CD4-positive, alpha-beta memory T cell (primary cell): Measurements from ENCODE around the gene FOXP1. TPM values are rescaled to one million over a fixed set of nuclear protein-coding genes. Genes with fewer than 3 reads are reported as not detected.

Experiments
- CTCF ChIA-PET: fragments of 350-600 bp; sonication (Branson Sonifier 250); formaldehyde crosslinking; loops from one replicate; lab custom pipeline; 2021; ENCODE audit warnings: inconsistent platforms; ENCODE audit not compliant: partially characterized antibody; lab: Charles Lee
- POLR2A ChIA-PET: fragments of 350-600 bp; sonication (Branson Sonifier 250); formaldehyde crosslinking; loops from one replicate; lab custom pipeline; 2021; ENCODE audit not compliant: partially characterized antibody; lab: Charles Lee
- DNase-seq, 5 donors: peaks; one replicate each; pipeline versions ENCODE4 v3.0.0 to v3.0.0-alpha.2; 2020 to 2022; ENCODE audit warnings: mixed read lengths in 1 of 5
- H3K27ac ChIP-seq: one replicate; pipeline ENCODE4 v1.7.0; 2013; ENCODE audit warnings: low read depth, low read length
- H3K27me3 ChIP-seq: 2 replicates; pipeline ENCODE4 v1.7.0; 2013; ENCODE audit warnings: mild to moderate bottlenecking, low read length, moderate library complexity; ENCODE audit not compliant: insufficient read depth
- H3K36me3 ChIP-seq: 2 replicates; pipeline ENCODE4 v1.7.0; 2013; ENCODE audit warnings: mild to moderate bottlenecking, low read length, moderate library complexity; ENCODE audit not compliant: insufficient read depth
- H3K4me1 ChIP-seq: 2 replicates; pipeline ENCODE4 v1.7.0; 2013; ENCODE audit warnings: mild to moderate bottlenecking, low read length, moderate library complexity; ENCODE audit not compliant: insufficient read depth
- H3K4me3 ChIP-seq, 2 donors: one replicate each; pipeline ENCODE4 v1.7.0; 2013; ENCODE audit warnings: low read length in 2 of 2, mild to moderate bottlenecking in 1 of 2
- H3K9me3 ChIP-seq, 2 donors: one replicate each; pipeline ENCODE4 v1.7.0; 2013; ENCODE audit warnings: low read length in 2 of 2, control low read depth in 1 of 2; ENCODE audit not compliant: control insufficient read depth in 1 of 2
- H3K27ac Mint-ChIP-seq, 7 donors: one replicate each; pipeline ENCODE4 v1.8.0; 2020 to 2021; ENCODE audit warnings: mixed read lengths in 7 of 7, mild to moderate bottlenecking in 6 of 7, inconsistent platforms in 3 of 7, moderate library complexity in 3 of 7
- H3K27me3 Mint-ChIP-seq, 2 donors: one replicate each; pipeline ENCODE4 v1.8.0; 2020 to 2021; ENCODE audit warnings: mixed read lengths in 2 of 2
- H3K36me3 Mint-ChIP-seq, 2 donors: one replicate each; pipeline ENCODE4 v1.8.0; 2020 to 2021; ENCODE audit warnings: mixed read lengths in 2 of 2, inconsistent platforms in 1 of 2, mild to moderate bottlenecking in 1 of 2
- H3K4me1 Mint-ChIP-seq, 4 donors: one replicate each; pipeline ENCODE4 v1.8.0; 2020 to 2021; ENCODE audit warnings: mixed read lengths in 4 of 4, mild to moderate bottlenecking in 1 of 4
- H3K4me3 Mint-ChIP-seq, 8 donors: one replicate each; pipeline ENCODE4 v1.8.0; 2020 to 2021; ENCODE audit warnings: mixed read lengths in 8 of 8, mild to moderate bottlenecking in 7 of 8, moderate library complexity in 6 of 8, inconsistent platforms in 3 of 8
- H3K9me3 Mint-ChIP-seq, 8 donors: one replicate each; pipeline ENCODE4 v1.8.0; 2020 to 2021; ENCODE audit warnings: mixed read lengths in 8 of 8, mild to moderate bottlenecking in 5 of 8, inconsistent platforms in 3 of 8, moderate library complexity in 1 of 8
- intact Hi-C: fragments of 100-400 bp; cut with micrococcal nuclease; formaldehyde crosslinking; loops from one replicate; pipeline ENCODE4 v1.15.1; 2023
- polyA plus RNA-seq, 2 donors: library from polyadenylated mRNA; unstranded; fragments of 300-500 nt; fragmentation: Illumina TruSeq; gene quantifications; one replicate each; pipeline ENCODE4 v1.2.3, GENCODE V29; 2021
- total RNA-seq, 2 experiments: library from RNA; stranded (reverse); gene quantifications; one replicate each; pipeline ENCODE4 v1.2.3, GENCODE V29; 2021

FOXP1 gene
- total and polyA plus RNA-seq, 4 experiments from 2014 or later = 189 to 348 (median 279) TPM

GRCh38 chr3:71463617-71464016 lies 119.9 kb downstream of the FOXP1 start:
- peaks cover 60% of the 10 kb centered on the region in 2 donors for H3K36me3 Mint-ChIP-seq
- intact Hi-C loops = no loop called here
- H3K4me3 Mint-ChIP-seq = peak overlapping the region in 1 of 8 donors; percentile 43
- no peaks in the 10 kb centered on the region for H3K27me3 Mint-ChIP-seq
- CTCF ChIA-PET = interaction anchor here (0.9 kb wide), 1 partner anchor 11 kb away, joined by 3 read pairs; no protein-coding TSS in a partner anchor
- Histone ChIP-seq H3K9me3 (no peaks in the 10 kb centered on the region), H3K27me3 (no peaks in the 10 kb centered on the region), H3K4me1 (peaks cover 31% of the 10 kb centered on the region), H3K27ac (no peak overlapping the region), H3K36me3 (no peaks in the 10 kb centered on the region), H3K4me3 (no peak overlapping the region)
- POLR2A ChIA-PET = interaction anchor here (0.9 to 1.7 kb wide), 3 partner anchors 9 to 20 kb away, joined by 3 to 7 read pairs (median 4); no protein-coding TSS in a partner anchor
- peak overlapping the region in 5 of 7 donors; percentile 13 to 70 (median 57) for H3K27ac Mint-ChIP-seq
- peaks cover 42 to 84% (median 59%) of the 10 kb centered on the region in 4 donors for H3K4me1 Mint-ChIP-seq
- peaks cover 0 to 2% (median 0%) of the 10 kb centered on the region in 8 donors for H3K9me3 Mint-ChIP-seq
- no peak for DNase-seq

- Histone ChIP-seq H3K27ac (no peak overlapping the region), H3K4me1 (peaks cover 31% of the 10 kb centered on the region), H3K27me3 (no peaks in the 10 kb centered on the region), H3K9me3 (no peaks in the 10 kb centered on the region), H3K4me3 (no peak overlapping the region), H3K36me3 (no peaks in the 10 kb centered on the region)
- POLR2A ChIA-PET = interaction anchor here (0.8 to 1.7 kb wide), 4 partner anchors 8 to 29 kb away, joined by 3 to 7 read pairs (median 4); no protein-coding TSS in a partner anchor
- no peaks in the 10 kb centered on the region for H3K27me3 Mint-ChIP-seq
- DNase-seq = no peak
- H3K4me3 Mint-ChIP-seq = peak overlapping the region in 2 of 8 donors; percentile 8 to 39
- CTCF ChIA-PET = interaction anchor here (1.1 kb wide), 3 partner anchors 21 to 65 kb away, joined by 3 read pairs; no protein-coding TSS in a partner anchor
- H3K27ac Mint-ChIP-seq = peak overlapping the region in 6 of 7 donors; percentile 7 to 83 (median 54)
- intact Hi-C loops = no loop called here
- H3K9me3 Mint-ChIP-seq = no peaks in the 10 kb centered on the region
- peaks cover 52 to 55% of the 10 kb centered on the region in 2 donors for H3K36me3 Mint-ChIP-seq
- peaks cover 45 to 84% (median 61%) of the 10 kb centered on the region in 4 donors for H3K4me1 Mint-ChIP-seq
Observed at GRCh38 chr3:71462586-71462985, 120.9 kb downstream of the FOXP1 start.

- peak overlapping the region in 2 of 8 donors; percentile 38 to 39 for H3K4me3 Mint-ChIP-seq
Observed at GRCh38 chr3:71461749-71462483, 121.6 kb downstream of the FOXP1 start.

GRCh38 chr3:71461114-71461513 lies 122.4 kb downstream of the FOXP1 start:
- Histone ChIP-seq H3K4me1 (peaks cover 45% of the 10 kb centered on the region), H3K4me3 (no peak overlapping the region), H3K36me3 (no peaks in the 10 kb centered on the region), H3K9me3 (no peaks in the 10 kb centered on the region), H3K27ac (no peak overlapping the region), H3K27me3 (no peaks in the 10 kb centered on the region)
- DNase-seq = no peak
- Mint-ChIP-seq H3K27me3 (no peaks in the 10 kb centered on the region), H3K27ac (peak overlapping the region; percentile 60 to 87 (median 82)), H3K9me3 (no peaks in the 10 kb centered on the region), H3K4me3 (peak overlapping the region in 5 of 8 donors; percentile 9 to 71 (median 47)), H3K36me3 (peaks cover 40 to 48% of the 10 kb centered on the region in 2 donors), H3K4me1 (peaks cover 55 to 87% (median 66%) of the 10 kb centered on the region in 4 donors)
- ChIA-PET POLR2A (interaction anchor here (1.0 to 2.7 kb wide), 3 partner anchors 9 to 29 kb away, joined by 3 to 13 read pairs (median 4); no protein-coding TSS in a partner anchor), CTCF (interaction anchor here (0.8 to 3.4 kb wide), 4 partner anchors 11 to 50 kb away, joined by 3 to 16 read pairs (median 4); no protein-coding TSS in a partner anchor)
- intact Hi-C loops = no loop called here

More at GRCh38 chr3:71461749-71462483, 121.6 kb downstream of the FOXP1 start:
- H3K9me3 Mint-ChIP-seq = no peaks in the 10 kb centered on the region
- DNase-seq = no peak
- peak overlapping the region; percentile 7 to 90 (median 67) for H3K27ac Mint-ChIP-seq
- H3K36me3 Mint-ChIP-seq = peaks cover 46 to 55% of the 10 kb centered on the region in 2 donors
- peaks cover 38% of the 10 kb centered on the region for H3K4me1 ChIP-seq
- intact Hi-C loops = no loop called here
- POLR2A ChIA-PET = interaction anchor here (1.0 to 2.7 kb wide), 2 partner anchors 28 to 30 kb away, joined by 3 to 13 read pairs; no protein-coding TSS in a partner anchor
- peaks cover 49 to 84% (median 64%) of the 10 kb centered on the region in 4 donors for H3K4me1 Mint-ChIP-seq
- no peaks in the 10 kb centered on the region for H3K27me3 Mint-ChIP-seq
- no peaks in the 10 kb centered on the region for H3K36me3 ChIP-seq
- H3K27me3 ChIP-seq = no peaks in the 10 kb centered on the region
- H3K27ac ChIP-seq = no peak overlapping the region
- H3K4me3 ChIP-seq = no peak overlapping the region
- no peaks in the 10 kb centered on the region for H3K9me3 ChIP-seq
- CTCF ChIA-PET = interaction anchor here (1.1 kb wide), 3 partner anchors 22 to 64 kb away, joined by 3 read pairs; no protein-coding TSS in a partner anchor

- Mint-ChIP-seq H3K4me3 (peak overlapping the region in 2 of 8 donors; percentile 8 to 76), H3K4me1 (peaks cover 71 to 95% (median 80%) of the 10 kb centered on the region in 4 donors), H3K27me3 (no peaks in the 10 kb centered on the region), H3K27ac (peak overlapping the region; percentile 39 to 98 (median 93)), H3K36me3 (peaks cover 32 to 33% of the 10 kb centered on the region in 2 donors), H3K9me3 (no peaks in the 10 kb centered on the region)
- CTCF ChIA-PET = interaction anchor here (1.1 to 3.4 kb wide), 6 partner anchors 16 to 75 kb away, joined by 3 to 16 read pairs (median 6); no protein-coding TSS in a partner anchor
- DNase-seq = no peak
- H3K36me3 ChIP-seq = no peaks in the 10 kb centered on the region
- no peaks in the 10 kb centered on the region for H3K9me3 ChIP-seq
- intact Hi-C loops = no loop called here
- POLR2A ChIA-PET = interaction anchor here (0.9 to 2.7 kb wide), 10 partner anchors 14 to 395 kb away, joined by 3 to 13 read pairs (median 4); no protein-coding TSS in a partner anchor
- no peak overlapping the region for H3K4me3 ChIP-seq
- no peak overlapping the region for H3K27ac ChIP-seq
- H3K27me3 ChIP-seq = no peaks in the 10 kb centered on the region
- peaks cover 61% of the 10 kb centered on the region for H3K4me1 ChIP-seq
Observed at GRCh38 chr3:71458895-71459294, 124.6 kb downstream of the FOXP1 start.

GRCh38 chr3:71456826-71457225 lies 126.7 kb downstream of the FOXP1 start:
- H3K27me3 ChIP-seq = no peaks in the 10 kb centered on the region
- peak overlapping the region; percentile 15 to 30 for H3K4me3 ChIP-seq
- H3K27ac ChIP-seq = peak overlapping the region; percentile 67
- peaks cover 21 to 25% of the 10 kb centered on the region in 2 donors for H3K36me3 Mint-ChIP-seq
- CTCF ChIA-PET = interaction anchor here (0.7 to 3.8 kb wide), 12 partner anchors 11 to 264 kb away, joined by 3 to 23 read pairs (median 5); no protein-coding TSS in a partner anchor
- DNase-seq = no peak
- H3K4me3 Mint-ChIP-seq = peak overlapping the region; percentile 59 to 91 (median 84)
- no peaks in the 10 kb centered on the region for H3K36me3 ChIP-seq
- H3K27me3 Mint-ChIP-seq = no peaks in the 10 kb centered on the region
- no peaks in the 10 kb centered on the region for H3K9me3 Mint-ChIP-seq
- peak overlapping the region; percentile 93 to 98 (median 96) for H3K27ac Mint-ChIP-seq
- H3K9me3 ChIP-seq = no peaks in the 10 kb centered on the region
- peaks cover 82% of the 10 kb centered on the region for H3K4me1 ChIP-seq
- intact Hi-C loops = loop anchor here (1.0 to 2.0 kb wide), 2 partner anchors 32 to 55 kb away; no protein-coding TSS in a partner anchor
- POLR2A ChIA-PET = interaction anchor here (0.9 to 6.4 kb wide), 10 partner anchors 13 to 392 kb away, joined by 3 to 102 read pairs (median 4); no protein-coding TSS in a partner anchor
- peaks cover 79 to 98% (median 85%) of the 10 kb centered on the region in 4 donors for H3K4me1 Mint-ChIP-seq
